Neural cell (in vitro differentiated cells): ENCODE data around the gene DNPEP.

Experiments
- EP300 ChIP-seq: fragments of 450-650 bp; conservative IDR thresholded peaks from 2 replicates; pipeline ENCODE4 v1.6.1; 2014; ENCODE audit warnings: antibody characterized with exemption, mild to moderate bottlenecking, moderate library complexity; ENCODE audit not compliant: poor library complexity, severe bottlenecking
- EZH2 ChIP-seq: fragments of 200-600, 300-800 bp; shearing (Covaris generic), sonication (generic); IDR thresholded peaks from 2 replicates; pipeline ENCODE4 v1.6.1; 2014; ENCODE audit warnings: antibody characterized with exemption, low read length, borderline replicate concordance, mild to moderate bottlenecking; ENCODE audit not compliant: insufficient read depth, poor library complexity, severe bottlenecking
- MXI1 ChIP-seq: fragments of 450-650 bp; conservative IDR thresholded peaks from 2 replicates; pipeline ENCODE4 v1.6.1; 2014; ENCODE audit warnings: antibody characterized with exemption, mild to moderate bottlenecking; ENCODE audit not compliant: poor library complexity, severe bottlenecking
- POLR2AphosphoS5 ChIP-seq: IDR thresholded peaks from 2 replicates; pipeline ENCODE4 v1.6.1; 2012
- RAD21 ChIP-seq: fragments of 450-650 bp; conservative IDR thresholded peaks from 2 replicates; pipeline ENCODE4 v1.6.1; 2014; ENCODE audit warnings: antibody characterized with exemption, mild to moderate bottlenecking, moderate library complexity
- SMC3 ChIP-seq: fragments of 450-650 bp; conservative IDR thresholded peaks from 2 replicates; pipeline ENCODE4 v1.6.1; 2014; ENCODE audit warnings: antibody characterized with exemption, mild to moderate bottlenecking, moderate library complexity; ENCODE audit not compliant: poor library complexity
- TAF1 ChIP-seq: IDR thresholded peaks from 2 replicates; pipeline ENCODE4 v1.6.1; 2012; ENCODE audit warnings: low read depth
- TF ChIP-seq, protein P1 (sequence below): fragments of 450-650 bp; IDR thresholded peaks from 2 replicates; pipeline ENCODE4 v1.5.1; 2014; ENCODE audit warnings: antibody characterized with exemption, mild to moderate bottlenecking, moderate library complexity; ENCODE audit not compliant: poor library complexity, severe bottlenecking
- TF ChIP-seq, protein P2 (sequence below): IDR thresholded peaks from 2 replicates; pipeline ENCODE4 v1.6.1; 2012; ENCODE audit warnings: borderline replicate concordance

DNA sequence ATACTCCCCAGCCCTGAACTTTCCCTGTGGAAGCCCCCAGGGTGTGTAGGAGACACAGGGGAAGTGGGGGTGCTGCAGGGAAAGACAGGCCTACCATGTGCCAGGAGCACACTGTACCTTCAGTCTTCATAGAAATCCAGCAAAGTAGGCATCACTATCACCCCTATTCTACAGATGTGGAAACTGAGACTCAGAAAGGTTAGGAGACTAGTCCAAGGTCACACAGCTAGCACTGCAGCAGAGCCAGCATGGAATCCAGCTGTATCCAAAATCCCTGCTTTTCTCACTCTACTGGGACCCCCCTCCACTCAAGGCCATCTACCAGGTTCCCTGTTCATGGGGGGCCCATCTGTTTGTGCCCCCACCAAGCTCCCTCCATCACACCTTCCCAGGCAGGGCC lies 6.8 kb downstream of the DNPEP start:
- TF ChIP-seq, protein P1, sequence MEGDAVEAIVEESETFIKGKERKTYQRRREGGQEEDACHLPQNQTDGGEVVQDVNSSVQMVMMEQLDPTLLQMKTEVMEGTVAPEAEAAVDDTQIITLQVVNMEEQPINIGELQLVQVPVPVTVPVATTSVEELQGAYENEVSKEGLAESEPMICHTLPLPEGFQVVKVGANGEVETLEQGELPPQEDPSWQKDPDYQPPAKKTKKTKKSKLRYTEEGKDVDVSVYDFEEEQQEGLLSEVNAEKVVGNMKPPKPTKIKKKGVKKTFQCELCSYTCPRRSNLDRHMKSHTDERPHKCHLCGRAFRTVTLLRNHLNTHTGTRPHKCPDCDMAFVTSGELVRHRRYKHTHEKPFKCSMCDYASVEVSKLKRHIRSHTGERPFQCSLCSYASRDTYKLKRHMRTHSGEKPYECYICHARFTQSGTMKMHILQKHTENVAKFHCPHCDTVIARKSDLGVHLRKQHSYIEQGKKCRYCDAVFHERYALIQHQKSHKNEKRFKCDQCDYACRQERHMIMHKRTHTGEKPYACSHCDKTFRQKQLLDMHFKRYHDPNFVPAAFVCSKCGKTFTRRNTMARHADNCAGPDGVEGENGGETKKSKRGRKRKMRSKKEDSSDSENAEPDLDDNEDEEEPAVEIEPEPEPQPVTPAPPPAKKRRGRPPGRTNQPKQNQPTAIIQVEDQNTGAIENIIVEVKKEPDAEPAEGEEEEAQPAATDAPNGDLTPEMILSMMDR: no peak
- TF ChIP-seq EZH2 (no peak), RAD21 (no peak), TAF1 (no peak), SMC3 (no peak), POLR2AphosphoS5 (no peak), EP300 (no peak), MXI1 (no peak)
- TF ChIP-seq, protein P2, sequence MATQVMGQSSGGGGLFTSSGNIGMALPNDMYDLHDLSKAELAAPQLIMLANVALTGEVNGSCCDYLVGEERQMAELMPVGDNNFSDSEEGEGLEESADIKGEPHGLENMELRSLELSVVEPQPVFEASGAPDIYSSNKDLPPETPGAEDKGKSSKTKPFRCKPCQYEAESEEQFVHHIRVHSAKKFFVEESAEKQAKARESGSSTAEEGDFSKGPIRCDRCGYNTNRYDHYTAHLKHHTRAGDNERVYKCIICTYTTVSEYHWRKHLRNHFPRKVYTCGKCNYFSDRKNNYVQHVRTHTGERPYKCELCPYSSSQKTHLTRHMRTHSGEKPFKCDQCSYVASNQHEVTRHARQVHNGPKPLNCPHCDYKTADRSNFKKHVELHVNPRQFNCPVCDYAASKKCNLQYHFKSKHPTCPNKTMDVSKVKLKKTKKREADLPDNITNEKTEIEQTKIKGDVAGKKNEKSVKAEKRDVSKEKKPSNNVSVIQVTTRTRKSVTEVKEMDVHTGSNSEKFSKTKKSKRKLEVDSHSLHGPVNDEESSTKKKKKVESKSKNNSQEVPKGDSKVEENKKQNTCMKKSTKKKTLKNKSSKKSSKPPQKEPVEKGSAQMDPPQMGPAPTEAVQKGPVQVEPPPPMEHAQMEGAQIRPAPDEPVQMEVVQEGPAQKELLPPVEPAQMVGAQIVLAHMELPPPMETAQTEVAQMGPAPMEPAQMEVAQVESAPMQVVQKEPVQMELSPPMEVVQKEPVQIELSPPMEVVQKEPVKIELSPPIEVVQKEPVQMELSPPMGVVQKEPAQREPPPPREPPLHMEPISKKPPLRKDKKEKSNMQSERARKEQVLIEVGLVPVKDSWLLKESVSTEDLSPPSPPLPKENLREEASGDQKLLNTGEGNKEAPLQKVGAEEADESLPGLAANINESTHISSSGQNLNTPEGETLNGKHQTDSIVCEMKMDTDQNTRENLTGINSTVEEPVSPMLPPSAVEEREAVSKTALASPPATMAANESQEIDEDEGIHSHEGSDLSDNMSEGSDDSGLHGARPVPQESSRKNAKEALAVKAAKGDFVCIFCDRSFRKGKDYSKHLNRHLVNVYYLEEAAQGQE: no peak
